NT2/D1 (cell line): Measurements from ENCODE around the gene ERI2.

ENCODE experiments used
- SUZ12 ChIP-seq: IDR thresholded peaks from 2 replicates; pipeline ENCODE4 v1.6.1; 2011; ENCODE audit not compliant: insufficient read length, insufficient read depth; ENCODE audit errors: extremely low read depth
- YY1 ChIP-seq: IDR thresholded peaks from 2 replicates; pipeline ENCODE4 v1.6.1; 2011; ENCODE audit not compliant: insufficient read length, insufficient read depth
- ZNF274 ChIP-seq: IDR thresholded peaks from 2 replicates; pipeline ENCODE4 v1.6.1; 2011; ENCODE audit warnings: mild to moderate bottlenecking, low read depth, low read length

DNA sequence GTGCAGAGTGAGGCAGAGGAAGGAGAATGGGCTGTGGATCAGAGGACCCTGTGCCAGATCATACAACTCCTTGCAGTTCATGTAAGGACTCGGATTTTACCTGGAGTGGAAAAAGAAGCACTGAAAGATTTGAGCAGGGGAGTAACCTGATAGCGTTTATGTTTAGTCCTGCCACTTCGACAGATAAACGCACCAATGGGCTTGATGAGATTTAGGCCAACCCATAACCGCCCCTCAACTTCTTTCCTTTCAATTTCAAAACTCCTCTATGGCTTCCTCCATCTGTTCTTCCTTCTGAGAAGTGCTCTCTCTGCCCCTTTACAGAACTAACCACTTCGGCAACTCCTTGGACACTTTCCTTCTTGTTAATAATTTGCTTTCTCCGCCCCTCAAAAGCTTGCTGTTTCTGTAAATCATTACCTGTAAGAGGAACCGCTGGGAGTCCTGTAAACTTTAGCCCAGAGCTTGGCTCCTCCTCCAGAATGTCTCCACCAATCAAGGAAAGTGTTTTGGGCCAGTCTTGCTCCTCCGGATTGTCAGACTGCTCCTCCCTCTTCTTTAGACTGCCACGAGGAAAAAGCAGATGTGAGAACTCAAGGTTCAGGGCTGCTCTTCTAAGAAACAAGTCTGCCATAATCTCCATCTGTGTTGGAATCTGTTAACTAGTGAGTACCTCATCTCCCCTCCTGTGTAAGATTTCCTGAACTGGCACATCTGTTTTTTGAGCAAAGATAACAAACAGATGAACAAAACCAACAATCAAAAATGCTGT is 42.6 kb downstream of the ERI2 start, which contains the start of gene ACSM3:
- TF ChIP-seq SUZ12 (no peak), YY1 (no peak), ZNF274 (no peak)
